Panc1 (cell line): ENCODE data around the gene COL4A1. TPM values are rescaled to one million over a fixed set of nuclear protein-coding genes. Genes with fewer than 3 reads are reported as not detected.

Experiments used
- ATAC-seq: fragments of 200-7000 bp; cut with Tn5 transposase; 2 replicates; pipeline ENCODE4 v1.9.1; 2020; ENCODE audit warnings: mild to moderate bottlenecking, moderate library complexity
- BruUV-seq: library from RNA; stranded (reverse); fragments of 400-500 nt; replicated peaks from 2 replicates; lab custom pipeline; 2021; lab: Mats Ljungman, UMichigan
- CTCF ChIA-PET: fragments of 300-600 bp; sonication (Branson Sonifier 250); formaldehyde crosslinking; loops from one replicate; lab custom pipeline; 2022; ENCODE audit warnings: antibody characterized with exemption; lab: Charles Lee
- POLR2A ChIA-PET: fragments of 300-600 bp; sonication (Branson Sonifier 250); formaldehyde crosslinking; loops from one replicate; lab custom pipeline; 2022; ENCODE audit warnings: antibody characterized with exemption; lab: Charles Lee
- DNase-seq: peaks from one replicate; pipeline ENCODE4 v3.0.0-alpha.2; 2010; ENCODE audit warnings: low read depth, low spot score
- H3K27ac ChIP-seq: 2 replicates; pipeline ENCODE4 v1.5.1; 2011; ENCODE audit warnings: mild to moderate bottlenecking, low read length, inconsistent platforms
- H3K27me3 ChIP-seq: fragments of 200-500 bp; sonication (Bioruptor generic); 2 replicates; pipeline ENCODE4 v1.6.0; 2014; ENCODE audit warnings: low read length, inconsistent platforms; ENCODE audit not compliant: control insufficient read depth, insufficient read depth
- H3K36me3 ChIP-seq: fragments of 200-500 bp; sonication (Bioruptor generic); 2 replicates; pipeline ENCODE4 v1.5.1; 2014; ENCODE audit warnings: inconsistent platforms, mild to moderate bottlenecking, low read length, moderate library complexity; ENCODE audit not compliant: control insufficient read depth, insufficient read depth
- H3K4me1 ChIP-seq: 2 replicates; pipeline ENCODE4 v1.5.1; 2011; ENCODE audit warnings: inconsistent platforms, mild to moderate bottlenecking, low read length, moderate library complexity; ENCODE audit not compliant: control insufficient read depth, insufficient read depth
- H3K4me3 ChIP-seq, 2 experiments: 2 replicates each; pipeline ENCODE4 v1.5.1; 2011 to 2012; ENCODE audit warnings: low read depth in 2 of 2, low read length in 2 of 2, mild to moderate bottlenecking in 2 of 2, inconsistent platforms in 1 of 2, moderate library complexity in 1 of 2
- H3K9me3 ChIP-seq: fragments of 200-500 bp; sonication (Bioruptor generic); 2 replicates; pipeline ENCODE4 v1.5.1; 2014; ENCODE audit warnings: low read depth, mild to moderate bottlenecking, inconsistent platforms, low read length, moderate library complexity; ENCODE audit not compliant: control insufficient read depth, insufficient read depth
- CTCF ChIP-seq: fragments of 450-650 bp; IDR thresholded peaks from 2 replicates; pipeline ENCODE4 v1.5.1; 2017; ENCODE audit warnings: mild to moderate bottlenecking
- POLR2AphosphoS5 ChIP-seq: IDR thresholded peaks from 2 replicates; pipeline ENCODE4 v1.6.1; 2012; ENCODE audit warnings: mild to moderate bottlenecking, low read depth, low read length, moderate library complexity
- REST ChIP-seq, 2 experiments: IDR thresholded peaks; 2 replicates each; pipeline ENCODE4 v1.6.1; 2011 to 2012; ENCODE audit warnings: low read depth in 2 of 2, control low read depth in 1 of 2, low read length in 1 of 2, mild to moderate bottlenecking in 1 of 2, moderate library complexity in 1 of 2; ENCODE audit not compliant: insufficient read depth in 1 of 2
- SIN3A ChIP-seq: IDR thresholded peaks from 2 replicates; pipeline ENCODE4 v1.6.1; 2012; ENCODE audit warnings: low read depth, mild to moderate bottlenecking, low read length, moderate library complexity, borderline replicate concordance; ENCODE audit not compliant: insufficient read depth
- TCF7L2 ChIP-seq: IDR thresholded peaks from 2 replicates; pipeline ENCODE4 v1.6.1; 2011; ENCODE audit warnings: mild to moderate bottlenecking, low read depth, low read length, inconsistent platforms
- in situ Hi-C: cut with HindIII; loops from 2 replicates; pipeline ENCODE4 v1.10.0; 2016; ENCODE audit warnings: low sequenced_read_pairs, low pct_unique_long_range_greater_than_20kb
- intact Hi-C: fragments of 100-400 bp; cut with micrococcal nuclease; formaldehyde crosslinking; loops from one replicate; pipeline ENCODE4 v1.10.0; 2022; ENCODE audit not compliant: unreplicated experiment
- total RNA-seq: library from RNA; stranded (reverse); gene quantifications from one replicate; pipeline ENCODE4 v1.2.1, GENCODE V29; 2021; ENCODE audit not compliant: unreplicated experiment

The COL4A1 gene
- total RNA-seq, 1 experiment from 2014 or later = 1.1 TPM

- ATAC-seq (no peak), DNase-seq (no peak)
- H3K4me3 ChIP-seq = no peak overlapping the region
- no peak overlapping the region for H3K27ac ChIP-seq
- H3K36me3 ChIP-seq = no peaks in the 10 kb centered on the region
- no peaks in the 10 kb centered on the region for H3K27me3 ChIP-seq
- TF ChIP-seq TCF7L2 = no peak
- TF ChIP-seq CTCF = no peak
- TF ChIP-seq SIN3A = no peak
- TF ChIP-seq REST (IDR thresholded peaks at IDR 0.05; ENCODE audit: insufficient read depth in 1 of 2, low read depth in 2 of 2, low read length in 1 of 2) = no peak
- TF ChIP-seq POLR2AphosphoS5 = no peak
- ChIA-PET POLR2A (no interaction called here), CTCF (no interaction called here)
- H3K4me1 ChIP-seq = no peaks in the 10 kb centered on the region
- no TSS peak for BruUV-seq
- in situ Hi-C loops = no loop called here
- no peaks in the 10 kb centered on the region for H3K9me3 ChIP-seq
- intact Hi-C loops = no loop called here
These were observed 76.2 kb downstream of the COL4A1 start for GRCh38 chr13:110230661-110231347.

- intact Hi-C loops (no loop called here), in situ Hi-C loops (no loop called here)
- ATAC-seq (no peak), DNase-seq (no peak)
- TF ChIP-seq REST (IDR thresholded peaks at IDR 0.05; ENCODE audit: insufficient read depth in 1 of 2, low read depth in 2 of 2, low read length in 1 of 2) (no peak), SIN3A (no peak), CTCF (no peak), TCF7L2 (no peak), POLR2AphosphoS5 (no peak)
- Histone ChIP-seq H3K27ac (no peak overlapping the region), H3K4me1 (no peaks in the 10 kb centered on the region), H3K4me3 (no peak overlapping the region), H3K9me3 (no peaks in the 10 kb centered on the region), H3K36me3 (no peaks in the 10 kb centered on the region), H3K27me3 (no peaks in the 10 kb centered on the region)
- POLR2A ChIA-PET = no interaction called here
- CTCF ChIA-PET = no interaction called here
- no TSS peak for BruUV-seq
These were observed 76.9 kb downstream of the COL4A1 start for GRCh38 chr13:110229905-110230563.
